Spleen (tissue), 7 donors: ENCODE data around the gene CRHR2.

Experiments used
- CTCF ChIP-seq, 11 experiments: fragments of 200-600 bp in 7 of 11; fragments of 450-650 bp in 4 of 11; sonication (generic) in 4 of 11; IDR thresholded peaks in 8 of 11; conservative IDR thresholded peaks in 3 of 11; 1 replicate in 7 of 11; 2 replicates in 4 of 11; pipeline versions ENCODE4 v1.4.0 to v1.8.0; 2016 to 2021; ENCODE audit warnings: antibody characterized with exemption in 11 of 11, inconsistent platforms in 4 of 11, mild to moderate bottlenecking in 1 of 11
- POLR2A ChIP-seq, 3 donors: fragments of 450-650 bp; IDR thresholded peaks; one replicate each; pipeline ENCODE4 v1.5.1; 2017; ENCODE audit warnings: antibody characterized with exemption in 3 of 3, mild to moderate bottlenecking in 1 of 3
- donor health status: DM: no; HTN: no; CAD: no; lungs with moderate emphysema.
- donor health status: DM: no; HTN: no; CAD: no.
- donor health status: DM: no; HTN: no; CAD: no.

- TF ChIP-seq CTCF (IDR thresholded peaks at IDR 0.05 in 8 of 11, conservative IDR thresholded peaks at IDR 0.05 in 3 of 11) (no peak), POLR2A (IDR thresholded peaks at IDR 0.05) (no peak)
Observed at GRCh38 chr7:30684351-30684750, 2.1 kb upstream of the CRHR2 start.
